ENCODE measurements around the gene CUTA.

The CUTA gene, protein sequence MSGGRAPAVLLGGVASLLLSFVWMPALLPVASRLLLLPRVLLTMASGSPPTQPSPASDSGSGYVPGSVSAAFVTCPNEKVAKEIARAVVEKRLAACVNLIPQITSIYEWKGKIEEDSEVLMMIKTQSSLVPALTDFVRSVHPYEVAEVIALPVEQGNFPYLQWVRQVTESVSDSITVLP

DNA sequence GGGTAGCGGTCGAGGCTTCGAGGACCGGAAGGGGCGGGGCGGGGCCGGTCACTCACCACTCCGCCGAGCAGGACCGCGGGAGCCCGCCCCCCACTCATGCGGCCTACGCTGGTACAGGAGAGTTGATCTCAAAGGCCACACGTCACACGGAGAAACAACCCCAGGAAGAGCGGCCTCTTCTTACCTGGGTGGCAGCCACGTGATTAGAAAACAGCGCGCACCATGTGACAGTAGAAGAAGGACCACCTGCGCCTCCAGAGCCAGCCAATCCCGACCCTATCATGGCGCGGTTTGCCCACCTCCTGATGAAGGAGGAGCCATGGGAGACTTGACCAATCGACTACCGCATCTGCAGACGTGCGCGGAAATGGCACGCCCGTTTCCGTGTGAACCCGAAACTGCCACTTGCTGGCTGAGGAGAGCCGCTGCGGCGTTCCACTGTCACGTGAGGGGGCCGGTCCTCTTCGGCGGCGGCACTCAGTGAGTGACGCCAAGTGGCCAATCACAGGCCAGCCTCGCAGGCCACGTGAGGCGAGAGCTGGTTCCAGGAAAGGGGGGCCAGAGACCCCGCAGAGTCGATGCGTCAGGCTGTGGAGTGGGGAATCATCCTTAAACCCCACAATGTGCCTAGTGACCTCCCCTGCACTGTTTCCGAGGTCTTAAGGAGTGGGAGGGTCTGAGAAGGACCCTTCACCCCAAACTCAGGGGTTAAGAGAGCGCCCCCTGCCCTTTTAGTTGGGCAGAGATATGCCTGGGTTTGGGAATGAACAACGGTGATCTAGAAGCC, at the start of gene CUTA:
Gene CUTA, minus strand, starts transcription at position 205 of the 787 bp plus-strand sequence. Its CDS starts 107 bp downstream, at position 98.
- Histone ChIP-seq H3K4me3 (peak within 1 kb of the TSS; percentile 74), H3K27ac (peak within 1 kb of the TSS; percentile 95 to 97)
- TF ChIP-seq, protein P1, sequence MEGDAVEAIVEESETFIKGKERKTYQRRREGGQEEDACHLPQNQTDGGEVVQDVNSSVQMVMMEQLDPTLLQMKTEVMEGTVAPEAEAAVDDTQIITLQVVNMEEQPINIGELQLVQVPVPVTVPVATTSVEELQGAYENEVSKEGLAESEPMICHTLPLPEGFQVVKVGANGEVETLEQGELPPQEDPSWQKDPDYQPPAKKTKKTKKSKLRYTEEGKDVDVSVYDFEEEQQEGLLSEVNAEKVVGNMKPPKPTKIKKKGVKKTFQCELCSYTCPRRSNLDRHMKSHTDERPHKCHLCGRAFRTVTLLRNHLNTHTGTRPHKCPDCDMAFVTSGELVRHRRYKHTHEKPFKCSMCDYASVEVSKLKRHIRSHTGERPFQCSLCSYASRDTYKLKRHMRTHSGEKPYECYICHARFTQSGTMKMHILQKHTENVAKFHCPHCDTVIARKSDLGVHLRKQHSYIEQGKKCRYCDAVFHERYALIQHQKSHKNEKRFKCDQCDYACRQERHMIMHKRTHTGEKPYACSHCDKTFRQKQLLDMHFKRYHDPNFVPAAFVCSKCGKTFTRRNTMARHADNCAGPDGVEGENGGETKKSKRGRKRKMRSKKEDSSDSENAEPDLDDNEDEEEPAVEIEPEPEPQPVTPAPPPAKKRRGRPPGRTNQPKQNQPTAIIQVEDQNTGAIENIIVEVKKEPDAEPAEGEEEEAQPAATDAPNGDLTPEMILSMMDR (IDR thresholded peaks at IDR 0.05): no peak
- peak; percentile 100 for DNase-seq (ENCODE audit: low spot score)

DNA sequence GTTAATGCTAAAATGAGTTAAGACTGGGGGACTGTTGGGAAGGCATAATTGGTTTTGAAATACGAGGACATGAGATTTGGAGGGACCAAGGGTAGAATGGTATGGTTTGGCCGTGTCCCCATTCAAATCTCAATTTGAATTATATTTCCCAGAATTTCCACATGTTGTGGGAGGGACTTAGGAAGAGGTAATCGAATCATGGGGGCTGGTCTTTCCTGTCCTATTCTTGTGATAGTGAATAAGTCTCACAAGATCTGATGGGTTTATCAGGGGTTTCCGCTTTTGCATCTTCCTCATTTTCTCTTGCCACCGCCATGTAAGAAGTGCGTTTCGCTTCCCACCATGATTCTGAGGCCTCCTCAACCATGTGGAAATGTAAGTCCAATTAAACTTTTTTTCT, 49.2 kb upstream of the CUTA start:
- H3K27ac ChIP-seq: no peak overlapping the region
- DNase-seq (ENCODE audit: low spot score): no peak
- H3K4me3 ChIP-seq: no peak overlapping the region
- TF ChIP-seq, protein P1 (IDR thresholded peaks at IDR 0.05): no peak

DNA sequence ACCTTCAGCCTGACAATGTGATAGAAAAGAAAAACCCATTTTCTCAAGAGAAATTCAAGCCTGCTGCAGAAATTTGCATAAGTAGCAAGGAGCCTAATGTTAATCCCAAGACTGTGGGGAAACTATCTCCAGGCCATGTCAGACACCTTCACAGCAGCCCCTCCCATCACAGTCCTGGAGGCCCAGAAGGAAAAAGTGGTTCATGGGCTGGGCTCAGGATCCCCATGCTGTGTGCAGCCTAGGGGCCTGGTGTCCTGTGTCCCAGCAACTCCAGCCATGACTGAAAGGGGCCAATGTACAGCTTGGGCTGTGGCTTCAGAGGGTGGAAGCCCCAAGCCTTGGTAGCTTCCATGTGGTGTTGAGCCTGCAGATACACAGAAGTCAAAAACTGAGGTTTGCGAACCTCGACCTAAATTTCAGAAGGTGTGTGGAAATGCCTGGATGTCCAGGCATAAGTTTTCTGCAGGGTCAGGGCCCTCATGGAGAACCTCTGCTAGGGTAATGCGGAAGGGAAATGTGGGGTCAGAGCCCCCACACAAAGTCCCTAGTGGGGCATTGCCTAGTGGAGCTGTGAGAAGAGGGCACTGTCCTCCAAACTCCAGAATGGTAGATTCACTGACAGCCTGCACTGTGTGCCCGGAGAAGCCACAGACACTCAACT, 48.3 kb upstream of the CUTA start:
- Histone ChIP-seq H3K4me3 (no peak overlapping the region), H3K27ac (no peak overlapping the region)
- no peak for DNase-seq (ENCODE audit: low spot score)
- TF ChIP-seq, protein P1 (IDR thresholded peaks at IDR 0.05): no peak

DNA sequence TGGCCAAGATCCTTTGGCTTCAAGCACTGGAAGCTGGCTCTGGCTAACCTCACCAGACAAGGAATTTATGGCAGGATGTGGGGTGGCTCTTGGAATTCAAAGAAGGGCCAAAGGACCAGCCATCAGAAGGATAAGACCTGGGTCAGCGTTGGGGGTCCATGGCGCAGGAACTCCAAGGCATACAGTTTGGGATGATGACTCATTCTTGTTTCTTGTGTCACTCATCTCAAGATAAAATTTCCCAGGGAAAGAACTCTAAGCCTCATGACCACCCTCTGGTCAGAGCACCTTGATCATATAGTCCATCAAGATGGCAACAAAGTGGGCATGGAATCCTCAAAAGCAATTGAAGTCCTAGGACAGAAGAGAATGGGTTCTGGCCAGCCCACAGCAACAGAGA, 41.3 kb upstream of the CUTA start:
- TF ChIP-seq, protein P1 (IDR thresholded peaks at IDR 0.05): no peak
- Histone ChIP-seq H3K27ac (no peak overlapping the region), H3K4me3 (no peak overlapping the region)
- no peak for DNase-seq (ENCODE audit: low spot score)

DNA sequence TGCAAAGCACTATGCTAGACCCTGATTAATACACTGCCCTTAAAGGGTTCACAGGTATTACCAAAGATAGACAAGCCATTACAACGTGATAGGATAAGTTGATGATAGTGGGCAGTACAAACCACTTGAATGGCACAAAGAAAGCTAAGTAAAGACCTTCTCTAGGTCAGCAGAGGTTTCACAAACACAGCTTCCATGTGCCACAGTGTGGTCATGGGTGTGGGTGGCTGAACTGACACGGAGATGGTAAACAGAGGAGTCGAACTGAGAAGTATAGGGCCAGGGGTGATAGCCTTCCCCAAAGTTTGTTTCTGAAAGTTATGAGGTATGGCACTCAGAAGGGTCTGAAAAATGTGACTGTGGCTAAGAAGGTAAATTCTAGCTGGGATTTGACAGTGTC, 40.8 kb upstream of the CUTA start:
- H3K27ac ChIP-seq: no peak overlapping the region
- no peak for DNase-seq (ENCODE audit: low spot score)
- no peak overlapping the region for H3K4me3 ChIP-seq
- TF ChIP-seq, protein P1 (IDR thresholded peaks at IDR 0.05): no peak

DNA sequence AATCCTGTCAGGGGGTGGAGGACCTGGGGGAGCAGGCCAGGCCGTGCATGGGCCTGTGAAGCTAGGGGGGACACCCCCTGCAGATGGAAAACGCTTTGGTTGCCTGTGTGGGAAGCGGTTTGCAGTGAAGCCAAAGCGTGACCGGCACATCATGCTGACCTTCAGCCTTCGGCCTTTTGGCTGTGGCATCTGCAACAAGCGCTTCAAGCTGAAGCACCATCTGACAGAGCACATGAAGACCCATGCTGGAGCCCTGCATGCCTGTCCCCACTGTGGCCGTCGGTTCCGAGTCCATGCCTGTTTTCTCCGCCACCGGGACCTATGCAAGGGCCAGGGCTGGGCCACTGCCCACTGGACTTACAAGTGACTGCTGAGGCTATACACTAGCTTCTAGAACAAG, 38.2 kb upstream of the CUTA start:
- Histone ChIP-seq H3K4me3 (no peak overlapping the region), H3K27ac (no peak overlapping the region)
- no peak for DNase-seq (ENCODE audit: low spot score)
- TF ChIP-seq, protein P1 (IDR thresholded peaks at IDR 0.05): no peak

Measured in coronary artery (tissue), 2 donors.